GM12891 (cell line): Measurements from ENCODE around the gene UNC5A.

Source experiments
- PAX5 ChIP-seq: IDR thresholded peaks from 2 replicates; pipeline ENCODE4 v1.6.1; 2011; ENCODE audit warnings: low read length, moderate library complexity, mild to moderate bottlenecking; ENCODE audit not compliant: insufficient read depth, severe bottlenecking
- POLR2A ChIP-seq: IDR thresholded peaks from 2 replicates; pipeline ENCODE4 v1.6.1; 2011; ENCODE audit warnings: low read depth, low read length, control low read depth
- POLR2AphosphoS5 ChIP-seq: IDR thresholded peaks from 2 replicates; pipeline ENCODE4 v1.6.1; 2011; ENCODE audit warnings: low read depth, low read length, control low read depth
- POU2F2 ChIP-seq: IDR thresholded peaks from 2 replicates; pipeline ENCODE4 v1.6.1; 2011; ENCODE audit warnings: low read depth, mild to moderate bottlenecking, control low read depth, low read length, moderate library complexity
- SPI1 ChIP-seq: IDR thresholded peaks from 2 replicates; pipeline ENCODE4 v1.6.1; 2011; ENCODE audit warnings: low read depth, low read length, control low read depth
- TAF1 ChIP-seq: IDR thresholded peaks from 2 replicates; pipeline ENCODE4 v1.6.1; 2011; ENCODE audit warnings: low read depth, low read length, control low read depth

DNA sequence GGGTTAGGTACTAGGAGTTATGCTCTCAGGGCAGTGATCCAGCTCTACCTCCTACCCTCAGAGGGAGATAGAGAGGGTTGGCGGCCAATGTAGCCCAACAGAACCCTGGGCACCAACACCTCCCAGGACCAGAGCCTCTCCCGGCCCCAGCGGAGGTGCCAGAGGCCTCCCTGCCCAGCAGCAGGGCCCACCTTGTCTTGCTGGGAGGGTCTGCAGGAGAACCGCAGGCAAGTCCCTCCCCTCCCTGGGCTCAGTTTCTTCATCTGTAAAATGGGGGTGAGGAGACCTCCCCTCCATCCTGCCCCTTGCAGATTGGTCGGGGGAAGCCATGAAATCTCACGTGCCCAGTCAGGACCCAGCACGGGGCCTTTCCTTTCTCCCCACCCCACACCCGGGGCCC lies 54.4 kb downstream of the UNC5A start:
- TF ChIP-seq POLR2AphosphoS5 = no peak
- no peak for TF ChIP-seq TAF1
- TF ChIP-seq POLR2A = no peak
- no peak for TF ChIP-seq PAX5
- no peak for TF ChIP-seq SPI1
- TF ChIP-seq POU2F2 = no peak
